H7 (cell line): ENCODE measurements around the gene TIMM50. TPM values are rescaled to one million over a fixed set of nuclear protein-coding genes. Genes with fewer than 3 reads are reported as not detected.

Source experiments
- DNase-seq: peaks from one replicate; pipeline ENCODE4 v3.0.0; 2012
- H3K27me3 ChIP-seq: 2 replicates; pipeline ENCODE4 v1.6.0; 2011; ENCODE audit warnings: mild to moderate bottlenecking, low read length; ENCODE audit not compliant: control insufficient read depth, insufficient read depth
- H3K36me3 ChIP-seq: replicated peaks from 2 replicates; pipeline ENCODE4 v1.5.1; 2011; ENCODE audit warnings: low read length; ENCODE audit not compliant: control insufficient read depth, insufficient read depth
- H3K4me3 ChIP-seq: 2 replicates; pipeline ENCODE4 v1.5.1; 2011; ENCODE audit warnings: low read depth, mild to moderate bottlenecking, control low read depth, low read length, moderate library complexity; ENCODE audit not compliant: insufficient read depth
- total RNA-seq: library from RNA; depleted of rRNA; stranded (reverse); fragments of >200 nt; shearing (Covaris generic); gene quantifications from 2 replicates; pipeline ENCODE4 v1.2.3, GENCODE V29; 2014; rRNA removed

TIMM50 gene
- total RNA-seq, 1 experiment from 2014 or later, result 161 TPM

- H3K36me3 ChIP-seq, result peaks cover 4% of the 10 kb centered on the region
- no peak for DNase-seq
- peaks cover 5% of the 10 kb centered on the region; the same call in 1 of the 2 replicates for H3K27me3 ChIP-seq
- no peak overlapping the region for H3K4me3 ChIP-seq
Observed at GRCh38 chr19:39520541-39521484, 40.2 kb downstream of the TIMM50 start.

GRCh38 chr19:39524495-39524894 lies 43.9 kb downstream of the TIMM50 start:
- Histone ChIP-seq H3K36me3 (peaks cover 4% of the 10 kb centered on the region), H3K27me3 (no peaks in the 10 kb centered on the region), H3K4me3 (no peak overlapping the region)
- no peak for DNase-seq

DNA sequence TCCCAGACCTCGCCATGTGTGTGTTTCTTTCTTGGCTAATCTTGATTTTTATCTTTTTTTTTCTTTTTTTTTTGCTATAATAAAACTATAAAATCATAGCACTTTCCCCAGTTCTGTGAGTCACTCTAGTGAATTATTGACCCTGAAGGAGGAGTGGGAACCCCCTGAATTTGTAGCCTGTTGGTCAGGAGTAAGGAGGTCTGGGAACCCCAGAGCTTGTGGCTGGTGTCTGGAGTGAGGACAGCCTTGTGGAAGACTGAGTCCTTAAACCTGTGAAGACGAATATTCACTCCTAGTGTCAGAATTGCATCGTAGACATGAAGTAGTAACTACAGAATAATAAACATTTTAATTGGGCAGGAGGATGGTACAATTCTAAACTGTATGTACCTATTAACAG lies 44.6 kb downstream of the TIMM50 start:
- Histone ChIP-seq H3K36me3 (peaks cover 4% of the 10 kb centered on the region), H3K27me3 (no peaks in the 10 kb centered on the region), H3K4me3 (no peak overlapping the region)
- no peak for DNase-seq

DNA sequence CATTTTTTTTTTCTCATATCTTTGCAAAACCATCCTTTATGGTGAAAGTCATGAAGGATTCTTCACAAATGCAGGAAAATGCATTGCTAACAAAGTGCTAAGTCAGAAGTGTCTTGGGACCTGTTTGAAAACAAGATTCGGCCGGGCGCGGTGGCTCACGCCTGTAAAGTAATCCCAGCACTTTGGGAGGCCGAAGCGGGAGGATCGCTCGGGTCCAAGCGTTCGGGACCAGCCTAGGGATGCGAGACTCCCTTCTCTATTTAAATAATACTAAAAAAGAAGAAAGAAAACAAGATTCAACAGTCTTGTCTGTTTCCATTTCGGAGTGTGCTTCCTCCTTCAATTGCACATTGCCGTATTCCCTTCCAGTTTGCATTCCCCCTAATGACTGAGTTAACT lies 51.2 kb downstream of the TIMM50 start:
- Histone ChIP-seq H3K4me3 (peak overlapping the region; percentile 91), H3K36me3 (no peaks in the 10 kb centered on the region), H3K27me3 (no peaks in the 10 kb centered on the region)
- DNase-seq, result no peak

- no peaks in the 10 kb centered on the region for H3K36me3 ChIP-seq
- DNase-seq, result peak; percentile 95
- no peaks in the 10 kb centered on the region for H3K27me3 ChIP-seq
- peak within 1 kb of the TSS; percentile 91 for H3K4me3 ChIP-seq
Observed at GRCh38 chr19:39532233-39533002, 51.8 kb downstream of the TIMM50 start, which contains the start of gene EID2B. EID2B (minus strand) TSS chr19:39532852; CDS start chr19:39532802, 50 bp downstream.

GRCh38 chr19:39533003-39533512 lies 52.4 kb downstream of the TIMM50 start:
- Histone ChIP-seq H3K27me3 (no peaks in the 10 kb centered on the region), H3K36me3 (no peaks in the 10 kb centered on the region), H3K4me3 (no peak overlapping the region)
- no peak for DNase-seq

DNA sequence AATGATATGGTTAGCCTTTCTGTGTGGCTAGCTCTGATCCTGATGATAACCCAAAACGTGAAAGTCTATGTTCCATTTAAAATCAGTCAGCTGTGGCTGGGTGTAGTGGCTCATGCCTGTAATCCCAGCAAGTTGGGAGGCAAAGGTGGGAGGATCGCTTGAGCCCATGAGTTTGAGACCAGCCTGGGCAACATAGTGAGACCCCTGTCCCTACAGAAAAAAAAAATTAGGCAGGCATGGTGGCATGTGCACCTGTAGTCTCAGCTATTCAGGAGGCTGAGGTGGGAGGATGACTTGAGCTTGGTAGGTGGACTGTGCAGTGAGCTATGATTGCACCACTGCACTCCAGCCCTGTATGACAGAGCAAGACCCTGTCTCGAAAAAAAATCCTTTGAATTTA lies 53.2 kb downstream of the TIMM50 start:
- H3K36me3 ChIP-seq, result no peaks in the 10 kb centered on the region
- no peaks in the 10 kb centered on the region for H3K27me3 ChIP-seq
- H3K4me3 ChIP-seq, result no peak overlapping the region
- DNase-seq, result no peak

- DNase-seq, result peak; percentile 60
- Histone ChIP-seq H3K27me3 (no peaks in the 10 kb centered on the region), H3K4me3 (peak overlapping the region; percentile 88), H3K36me3 (no peaks in the 10 kb centered on the region)
Observed at GRCh38 chr19:39539165-39539517, 58.5 kb downstream of the TIMM50 start.

- peak; percentile 96 for DNase-seq
- peak within 1 kb of the TSS; percentile 88 for H3K4me3 ChIP-seq
- no peaks in the 10 kb centered on the region for H3K36me3 ChIP-seq
- no peaks in the 10 kb centered on the region for H3K27me3 ChIP-seq
Observed at GRCh38 chr19:39539518-39540332, 59.1 kb downstream of the TIMM50 start, which contains the start of gene EID2. EID2 (minus strand) TSS chr19:39540161; CDS start chr19:39540079, 82 bp downstream.

- no peak for DNase-seq
- Histone ChIP-seq H3K27me3 (no peaks in the 10 kb centered on the region), H3K36me3 (no peaks in the 10 kb centered on the region), H3K4me3 (no peak overlapping the region; the same call in 1 of the 2 replicates)
Observed at GRCh38 chr19:39540333-39540673, 59.7 kb downstream of the TIMM50 start.

Other genes with a start within 250 kb of the TIMM50 start
- not detected in 2 replicates for gene IFNL3, start 235.8 kb upstream of the TIMM50 start, total RNA-seq
- gene IFNL4, start 232.0 kb upstream of the TIMM50 start, total RNA-seq, result not detected in 2 replicates
- not detected in 2 replicates for gene IFNL2, start 212.4 kb upstream of the TIMM50 start, total RNA-seq
- not detected in 2 replicates for gene IFNL1, start 184.4 kb upstream of the TIMM50 start, total RNA-seq
- gene LRFN1, start 160.0 kb upstream of the TIMM50 start, total RNA-seq, result 1.9 and 2.4 TPM in 2 replicates
- 0.63 TPM in 1 of 2 replicates, not detected in the other for gene GMFG, start 144.8 kb upstream of the TIMM50 start, total RNA-seq
- gene SAMD4B, start 138.4 kb upstream of the TIMM50 start, total RNA-seq, result 113 and 122 TPM in 2 replicates
- 20.7 and 21.6 TPM in 2 replicates for gene PAF1, start 89.7 kb upstream of the TIMM50 start, total RNA-seq
- gene MED29, start 89.5 kb upstream of the TIMM50 start, total RNA-seq, result 38.2 and 41.6 TPM in 2 replicates
- 2.2 and 6.4 TPM in 2 replicates for gene ZFP36, start 74.0 kb upstream of the TIMM50 start, total RNA-seq
- gene PLEKHG2, start 68.2 kb upstream of the TIMM50 start, total RNA-seq, result 34.2 and 90.9 TPM in 2 replicates
- gene RPS16, start 44.9 kb upstream of the TIMM50 start, total RNA-seq, result 42.4 and 55.8 TPM in 2 replicates
- gene SUPT5H, start 35.3 kb upstream of the TIMM50 start, total RNA-seq, result 82.1 and 86.8 TPM in 2 replicates
- gene DLL3, start 18.1 kb downstream of the TIMM50 start, total RNA-seq, result 2.1 and 2.6 TPM in 2 replicates
- gene SELENOV, start 34.3 kb downstream of the TIMM50 start, total RNA-seq, result 3.1 and 4.4 TPM in 2 replicates
- gene EID2B, start 52.0 kb downstream of the TIMM50 start, total RNA-seq, result 2.4 and 4.0 TPM in 2 replicates
- 14.9 and 18.4 TPM in 2 replicates for gene EID2, start 59.3 kb downstream of the TIMM50 start, total RNA-seq
- gene LGALS13, start 121.7 kb downstream of the TIMM50 start, total RNA-seq, result not detected in 2 replicates
- gene LGALS16, start 175.1 kb downstream of the TIMM50 start, total RNA-seq, result not detected in 2 replicates
- gene LGALS14, start 223.6 kb downstream of the TIMM50 start, total RNA-seq, result not detected in 2 replicates